WTC11 (cell line): ENCODE measurements around the gene VAC14. TPM values are rescaled to one million over a fixed set of nuclear protein-coding genes. Genes with fewer than 3 reads are reported as not detected.

Source experiments
- ATAC-seq: fragments of 200-7000 bp; cut with Tn5 transposase; 2 replicates; pipeline ENCODE4 v1.10.0; 2021; ENCODE audit warnings: mild to moderate bottlenecking, moderate library complexity
- CTCF ChIA-PET: fragments of 300-600 bp; sonication (Branson Sonifier 250); formaldehyde crosslinking; loops from one replicate; lab custom pipeline; 2021; ENCODE audit warnings: antibody characterized with exemption; lab: Charles Lee
- POLR2A ChIA-PET: fragments of 350-600 bp; sonication (Branson Sonifier 250); formaldehyde crosslinking; loops from one replicate; lab custom pipeline; 2021; ENCODE audit warnings: antibody characterized with exemption; lab: Charles Lee
- DNase-seq: peaks from one replicate; pipeline ENCODE4 v3.0.0; 2021; ENCODE audit warnings: low spot score
- H3K27ac Mint-ChIP-seq: 2 replicates; pipeline ENCODE4 v1.8.0; 2021; ENCODE audit warnings: mixed read lengths
- H3K27me3 Mint-ChIP-seq: 2 replicates; pipeline ENCODE4 v1.8.0; 2021; ENCODE audit warnings: low read depth, mild to moderate bottlenecking, moderate library complexity, mixed read lengths
- H3K36me3 Mint-ChIP-seq: 2 replicates; pipeline ENCODE4 v1.8.0; 2021; ENCODE audit warnings: mixed read lengths
- H3K4me1 Mint-ChIP-seq: 2 replicates; pipeline ENCODE4 v1.8.0; 2022; ENCODE audit warnings: mixed read lengths
- H3K4me3 Mint-ChIP-seq: 2 replicates; pipeline ENCODE4 v1.8.0; 2021; ENCODE audit warnings: mild to moderate bottlenecking, moderate library complexity, mixed read lengths
- H3K9me3 Mint-ChIP-seq: 2 replicates; pipeline ENCODE4 v1.8.0; 2021; ENCODE audit warnings: mixed read lengths
- CBFB ChIP-seq: sonication (generic); formaldehyde crosslinking; IDR thresholded peaks from 2 replicates; pipeline ENCODE4 v1.8.1; 2022; ENCODE audit warnings: mild to moderate bottlenecking, low read depth, missing genetic modification reagents
- EMX1 ChIP-seq: fragments of 250-450 bp; sonication (Bioruptor Pico); IDR thresholded peaks from 2 replicates; pipeline ENCODE4 v1.8.0; 2021; ENCODE audit warnings: mild to moderate bottlenecking
- FOXK1 ChIP-seq: sonication (generic); formaldehyde crosslinking; IDR thresholded peaks from 2 replicates; pipeline ENCODE4 v1.8.0; 2022; ENCODE audit warnings: mild to moderate bottlenecking, moderate library complexity, missing genetic modification reagents
- GRHL2 ChIP-seq: fragments of 250-450 bp; sonication (Bioruptor Pico); IDR thresholded peaks from 2 replicates; pipeline ENCODE4 v1.8.0; 2022; ENCODE audit warnings: mild to moderate bottlenecking, moderate library complexity; ENCODE audit not compliant: insufficient replicate concordance, severe bottlenecking
- HMGA2 ChIP-seq: fragments of 250-450 bp; sonication (Bioruptor Pico); IDR thresholded peaks from 2 replicates; pipeline ENCODE4 v1.4.0; 2021; ENCODE audit warnings: mild to moderate bottlenecking, moderate library complexity
- IRF2 ChIP-seq: sonication (generic); formaldehyde crosslinking; IDR thresholded peaks from 2 replicates; pipeline ENCODE4 v1.8.0; 2022; ENCODE audit warnings: low read depth, missing genetic modification reagents, borderline replicate concordance
- JAZF1 ChIP-seq: fragments of 250-450 bp; sonication (Bioruptor Pico); IDR thresholded peaks from 2 replicates; pipeline ENCODE4 v1.9.0; 2021; ENCODE audit warnings: moderate library complexity, mild to moderate bottlenecking, inconsistent platforms
- KAT7 ChIP-seq: sonication (generic); formaldehyde crosslinking; IDR thresholded peaks from 2 replicates; pipeline ENCODE4 v1.8.1; 2023; ENCODE audit warnings: missing genetic modification reagents, mild to moderate bottlenecking, borderline replicate concordance
- MYBL2 ChIP-seq: sonication (generic); formaldehyde crosslinking; IDR thresholded peaks from 2 replicates; pipeline ENCODE4 v1.8.1; 2023; ENCODE audit warnings: mild to moderate bottlenecking, moderate library complexity, missing genetic modification reagents
- OVOL2 ChIP-seq: fragments of 250-450 bp; sonication (Bioruptor Pico); IDR thresholded peaks from 2 replicates; pipeline ENCODE4 v1.9.0; 2021; ENCODE audit warnings: mild to moderate bottlenecking, borderline replicate concordance
- PRRX2 ChIP-seq: fragments of 250-450 bp; sonication (Bioruptor Pico); IDR thresholded peaks from 2 replicates; pipeline ENCODE4 v1.8.0; 2021; ENCODE audit warnings: mild to moderate bottlenecking
- STAT6 ChIP-seq: sonication (generic); formaldehyde crosslinking; conservative IDR thresholded peaks from 2 replicates; pipeline ENCODE4 v1.8.1; 2023; ENCODE audit warnings: mild to moderate bottlenecking, low read depth, missing genetic modification reagents, moderate library complexity
- TEAD4 ChIP-seq: sonication (generic); formaldehyde crosslinking; IDR thresholded peaks from 2 replicates; pipeline ENCODE4 v1.8.0; 2022; ENCODE audit warnings: mild to moderate bottlenecking, missing genetic modification reagents
- TP53 ChIP-seq: sonication (generic); formaldehyde crosslinking; IDR thresholded peaks from 2 replicates; pipeline ENCODE4 v1.8.1; 2023; ENCODE audit warnings: mild to moderate bottlenecking, missing genetic modification reagents
- USF2 ChIP-seq: sonication (generic); formaldehyde crosslinking; IDR thresholded peaks from 2 replicates; pipeline ENCODE4 v1.8.1; 2023; ENCODE audit warnings: mild to moderate bottlenecking, missing genetic modification reagents, moderate library complexity
- ZNF138 ChIP-seq: sonication (generic); formaldehyde crosslinking; conservative IDR thresholded peaks from 2 replicates; pipeline ENCODE4 v1.8.1; 2022; ENCODE audit warnings: mild to moderate bottlenecking, moderate library complexity, missing genetic modification reagents
- ZNF232 ChIP-seq: sonication (generic); formaldehyde crosslinking; IDR thresholded peaks from 2 replicates; pipeline ENCODE4 v1.8.0; 2022; ENCODE audit warnings: mild to moderate bottlenecking, missing genetic modification reagents
- ZNF263 ChIP-seq: sonication (generic); formaldehyde crosslinking; IDR thresholded peaks from 2 replicates; pipeline ENCODE4 v1.8.1; 2022; ENCODE audit warnings: low read depth, mild to moderate bottlenecking, moderate library complexity, missing genetic modification reagents
- ZNF423 ChIP-seq: fragments of 250-450 bp; sonication (Bioruptor Pico); IDR thresholded peaks from 2 replicates; pipeline ENCODE4 v2.1.2; 2022; ENCODE audit warnings: mild to moderate bottlenecking, moderate library complexity
- ZNF671 ChIP-seq: fragments of 250-450 bp; sonication (Bioruptor Pico); IDR thresholded peaks from 2 replicates; pipeline ENCODE4 v1.8.0; 2021; ENCODE audit warnings: mild to moderate bottlenecking
- total RNA-seq: library from RNA; stranded (reverse); gene quantifications from 3 replicates; pipeline ENCODE4 v1.2.3, GENCODE V29; 2021
- TF ChIP-seq, protein P1 (sequence below): sonication (generic); formaldehyde crosslinking; IDR thresholded peaks from 2 replicates; pipeline ENCODE4 v1.8.1; 2023; ENCODE audit warnings: mild to moderate bottlenecking, missing genetic modification reagents
- TF ChIP-seq, protein P2 (sequence below): fragments of 200-600 bp; IDR thresholded peaks from 2 replicates; pipeline ENCODE4 v1.8.0; 2022; ENCODE audit warnings: antibody characterized with exemption
- TF ChIP-seq, protein P3 (sequence below): sonication (generic); formaldehyde crosslinking; IDR thresholded peaks from 2 replicates; pipeline ENCODE4 v1.8.1; 2022; ENCODE audit warnings: low read depth, missing genetic modification reagents, borderline replicate concordance
- TF ChIP-seq, protein P4 (sequence below): sonication (generic); formaldehyde crosslinking; IDR thresholded peaks from 2 replicates; pipeline ENCODE4 v1.8.0; 2022; ENCODE audit warnings: mild to moderate bottlenecking, missing genetic modification reagents
- TF ChIP-seq, protein P5 (sequence below): sonication (generic); formaldehyde crosslinking; IDR thresholded peaks from 2 replicates; pipeline ENCODE4 v1.8.1; 2022; ENCODE audit warnings: mild to moderate bottlenecking, missing genetic modification reagents, moderate library complexity, borderline replicate concordance

The VAC14 gene
- total RNA-seq, 1 experiment from 2014 or later: 60.1 TPM

DNA sequence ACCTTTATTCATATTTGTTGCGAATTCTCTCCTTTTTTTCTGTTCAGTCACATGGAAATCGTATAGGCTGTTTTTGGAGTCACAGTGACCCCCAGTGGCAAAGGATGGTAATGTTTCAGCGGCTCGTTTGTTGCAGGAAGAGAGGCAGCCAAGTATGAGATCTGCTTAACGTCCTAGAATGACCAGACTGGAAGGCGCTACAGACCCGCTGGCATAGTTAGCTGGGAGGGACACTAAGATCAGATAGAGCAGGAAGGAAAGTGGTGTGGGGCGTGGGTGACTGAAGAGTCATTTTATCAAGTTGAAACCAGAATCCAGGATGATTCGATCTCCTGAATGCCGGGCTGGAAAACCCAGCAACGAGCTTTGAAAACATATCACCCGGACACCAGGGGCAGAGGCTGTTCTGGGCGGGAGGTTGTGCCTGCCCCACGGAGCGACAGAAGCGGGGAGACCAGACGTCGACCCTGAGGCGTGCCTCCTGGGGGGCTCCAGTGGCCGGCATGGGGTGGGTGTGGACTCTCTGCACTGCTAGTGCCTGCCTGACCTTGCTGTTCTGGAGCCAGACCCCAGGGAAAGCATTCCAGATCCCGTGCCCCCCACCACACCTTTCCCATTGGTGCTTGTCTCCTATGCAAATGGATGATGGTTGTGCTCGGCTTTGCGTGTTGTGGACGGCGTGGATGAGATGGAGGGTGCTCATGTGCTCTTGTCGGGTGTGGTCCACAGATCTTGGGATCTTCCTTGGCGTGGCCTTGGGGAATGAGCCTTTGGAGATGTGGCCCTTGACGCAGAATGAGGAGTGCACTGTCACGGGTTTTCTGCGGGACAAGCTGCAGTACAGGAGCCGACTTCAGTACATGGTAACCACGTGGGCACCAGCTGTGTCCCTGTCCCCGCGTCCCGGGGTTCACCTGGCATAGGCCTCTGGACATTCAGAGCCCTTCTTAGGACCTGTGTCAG, 146.9 kb downstream of the VAC14 start:
- TF ChIP-seq ZNF232 (no peak), IRF2 (no peak), KAT7 (CRISPR knock-in tag) (no peak), ZNF423 (CRISPR knock-in tag) (no peak), OVOL2 (CRISPR knock-in tag) (no peak), FOXK1 (no peak), EMX1 (CRISPR knock-in tag) (no peak), HMGA2 (CRISPR knock-in tag) (no peak), USF2 (CRISPR knock-in tag) (peak; percentile 44; the same call in 1 of the 2 replicates), MYBL2 (CRISPR knock-in tag) (no peak), PRRX2 (no peak), ZNF671 (CRISPR knock-in tag) (no peak), ZNF138 (CRISPR knock-in tag) (no peak)
- TF ChIP-seq, protein P1, sequence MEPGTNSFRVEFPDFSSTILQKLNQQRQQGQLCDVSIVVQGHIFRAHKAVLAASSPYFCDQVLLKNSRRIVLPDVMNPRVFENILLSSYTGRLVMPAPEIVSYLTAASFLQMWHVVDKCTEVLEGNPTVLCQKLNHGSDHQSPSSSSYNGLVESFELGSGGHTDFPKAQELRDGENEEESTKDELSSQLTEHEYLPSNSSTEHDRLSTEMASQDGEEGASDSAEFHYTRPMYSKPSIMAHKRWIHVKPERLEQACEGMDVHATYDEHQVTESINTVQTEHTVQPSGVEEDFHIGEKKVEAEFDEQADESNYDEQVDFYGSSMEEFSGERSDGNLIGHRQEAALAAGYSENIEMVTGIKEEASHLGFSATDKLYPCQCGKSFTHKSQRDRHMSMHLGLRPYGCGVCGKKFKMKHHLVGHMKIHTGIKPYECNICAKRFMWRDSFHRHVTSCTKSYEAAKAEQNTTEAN (CRISPR knock-in tag): no peak
- TF ChIP-seq, protein P2, sequence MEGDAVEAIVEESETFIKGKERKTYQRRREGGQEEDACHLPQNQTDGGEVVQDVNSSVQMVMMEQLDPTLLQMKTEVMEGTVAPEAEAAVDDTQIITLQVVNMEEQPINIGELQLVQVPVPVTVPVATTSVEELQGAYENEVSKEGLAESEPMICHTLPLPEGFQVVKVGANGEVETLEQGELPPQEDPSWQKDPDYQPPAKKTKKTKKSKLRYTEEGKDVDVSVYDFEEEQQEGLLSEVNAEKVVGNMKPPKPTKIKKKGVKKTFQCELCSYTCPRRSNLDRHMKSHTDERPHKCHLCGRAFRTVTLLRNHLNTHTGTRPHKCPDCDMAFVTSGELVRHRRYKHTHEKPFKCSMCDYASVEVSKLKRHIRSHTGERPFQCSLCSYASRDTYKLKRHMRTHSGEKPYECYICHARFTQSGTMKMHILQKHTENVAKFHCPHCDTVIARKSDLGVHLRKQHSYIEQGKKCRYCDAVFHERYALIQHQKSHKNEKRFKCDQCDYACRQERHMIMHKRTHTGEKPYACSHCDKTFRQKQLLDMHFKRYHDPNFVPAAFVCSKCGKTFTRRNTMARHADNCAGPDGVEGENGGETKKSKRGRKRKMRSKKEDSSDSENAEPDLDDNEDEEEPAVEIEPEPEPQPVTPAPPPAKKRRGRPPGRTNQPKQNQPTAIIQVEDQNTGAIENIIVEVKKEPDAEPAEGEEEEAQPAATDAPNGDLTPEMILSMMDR: peak; percentile 89
- TF ChIP-seq, protein P3, sequence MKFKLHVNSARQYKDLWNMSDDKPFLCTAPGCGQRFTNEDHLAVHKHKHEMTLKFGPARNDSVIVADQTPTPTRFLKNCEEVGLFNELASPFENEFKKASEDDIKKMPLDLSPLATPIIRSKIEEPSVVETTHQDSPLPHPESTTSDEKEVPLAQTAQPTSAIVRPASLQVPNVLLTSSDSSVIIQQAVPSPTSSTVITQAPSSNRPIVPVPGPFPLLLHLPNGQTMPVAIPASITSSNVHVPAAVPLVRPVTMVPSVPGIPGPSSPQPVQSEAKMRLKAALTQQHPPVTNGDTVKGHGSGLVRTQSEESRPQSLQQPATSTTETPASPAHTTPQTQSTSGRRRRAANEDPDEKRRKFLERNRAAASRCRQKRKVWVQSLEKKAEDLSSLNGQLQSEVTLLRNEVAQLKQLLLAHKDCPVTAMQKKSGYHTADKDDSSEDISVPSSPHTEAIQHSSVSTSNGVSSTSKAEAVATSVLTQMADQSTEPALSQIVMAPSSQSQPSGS (CRISPR knock-in tag): no peak
- peaks cover 3% of the 10 kb centered on the region for H3K9me3 Mint-ChIP-seq
- peak; percentile 89 for DNase-seq
- H3K4me3 Mint-ChIP-seq: no peak overlapping the region
- peaks cover 4% of the 10 kb centered on the region for H3K36me3 Mint-ChIP-seq
- CTCF ChIA-PET: interaction anchor here (0.6 to 3.1 kb wide), 35 partner anchors 8 to 307 kb away, joined by 3 to 23 read pairs (median 5); partner anchors contain the start of genes COG4, DDX19A and SF3B3
- POLR2A ChIA-PET: interaction anchor here (1.0 kb wide), 1 partner anchor 273 kb away, joined by 3 read pairs; no protein-coding TSS in a partner anchor
- H3K4me1 Mint-ChIP-seq: peaks cover 19% of the 10 kb centered on the region
- H3K27me3 Mint-ChIP-seq: no peaks in the 10 kb centered on the region
- H3K27ac Mint-ChIP-seq: no peak overlapping the region
- ATAC-seq: peak; percentile 71

GRCh38 chr16:70653406-70653805, 147.6 kb downstream of the VAC14 start:
- no peak for DNase-seq
- Mint-ChIP-seq H3K27ac (no peak overlapping the region), H3K9me3 (peaks cover 9% of the 10 kb centered on the region), H3K36me3 (peaks cover 11% of the 10 kb centered on the region), H3K4me1 (peaks cover 19% of the 10 kb centered on the region), H3K27me3 (no peaks in the 10 kb centered on the region), H3K4me3 (no peak overlapping the region)
- POLR2A ChIA-PET: interaction anchor here (0.6 to 1.0 kb wide), 2 partner anchors 272 to 273 kb away, joined by 3 read pairs; no protein-coding TSS in a partner anchor
- peak; percentile 18 for ATAC-seq
- CTCF ChIA-PET: interaction anchor here (0.6 to 3.1 kb wide), 25 partner anchors 9 to 306 kb away, joined by 3 to 23 read pairs (median 5); partner anchors contain the start of gene DDX19A
- TF ChIP-seq TP53 (CRISPR knock-in tag) (no peak), GRHL2 (no peak), STAT6 (no peak), ZNF263 (CRISPR knock-in tag) (no peak), JAZF1 (CRISPR knock-in tag) (no peak), CBFB (CRISPR knock-in tag) (no peak), TEAD4 (no peak)
- TF ChIP-seq, protein P4, sequence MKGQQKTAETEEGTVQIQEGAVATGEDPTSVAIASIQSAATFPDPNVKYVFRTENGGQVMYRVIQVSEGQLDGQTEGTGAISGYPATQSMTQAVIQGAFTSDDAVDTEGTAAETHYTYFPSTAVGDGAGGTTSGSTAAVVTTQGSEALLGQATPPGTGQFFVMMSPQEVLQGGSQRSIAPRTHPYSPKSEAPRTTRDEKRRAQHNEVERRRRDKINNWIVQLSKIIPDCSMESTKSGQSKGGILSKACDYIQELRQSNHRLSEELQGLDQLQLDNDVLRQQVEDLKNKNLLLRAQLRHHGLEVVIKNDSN (CRISPR knock-in tag): no peak
- TF ChIP-seq, protein P5, sequence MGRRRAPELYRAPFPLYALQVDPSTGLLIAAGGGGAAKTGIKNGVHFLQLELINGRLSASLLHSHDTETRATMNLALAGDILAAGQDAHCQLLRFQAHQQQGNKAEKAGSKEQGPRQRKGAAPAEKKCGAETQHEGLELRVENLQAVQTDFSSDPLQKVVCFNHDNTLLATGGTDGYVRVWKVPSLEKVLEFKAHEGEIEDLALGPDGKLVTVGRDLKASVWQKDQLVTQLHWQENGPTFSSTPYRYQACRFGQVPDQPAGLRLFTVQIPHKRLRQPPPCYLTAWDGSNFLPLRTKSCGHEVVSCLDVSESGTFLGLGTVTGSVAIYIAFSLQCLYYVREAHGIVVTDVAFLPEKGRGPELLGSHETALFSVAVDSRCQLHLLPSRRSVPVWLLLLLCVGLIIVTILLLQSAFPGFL (CRISPR knock-in tag): no peak
